GM18909 (cell line): ENCODE data around the gene ANKRD11.
A peak's percentile ranks its signal among the peaks of the same experiment; 100 is the strongest.

Experiments used
- ATAC-seq: cut with Tn5 transposase; IDR thresholded peaks from one replicate; pipeline ENCODE4 v1.9.1; 2021; ENCODE audit warnings: mild to moderate bottlenecking; ENCODE audit not compliant: unreplicated experiment, poor library complexity

Gene ANKRD11

GRCh38 chr16:89507214-89507833, 17.0 kb upstream of the ANKRD11 start:
- no peak for ATAC-seq

- no peak for ATAC-seq
These were observed 16.4 kb upstream of the ANKRD11 start for GRCh38 chr16:89506791-89507191.

- no peak for ATAC-seq
These were observed 15.7 kb upstream of the ANKRD11 start for GRCh38 chr16:89506113-89506504.

GRCh38 chr16:89505204-89506112, 15.1 kb upstream of the ANKRD11 start:
- no peak for ATAC-seq

- no peak for ATAC-seq
These were observed 13.7 kb upstream of the ANKRD11 start for GRCh38 chr16:89504091-89504490.

GRCh38 chr16:89502081-89502843, 11.9 kb upstream of the ANKRD11 start:
- no peak for ATAC-seq

- no peak for ATAC-seq
These were observed 9.4 kb upstream of the ANKRD11 start for GRCh38 chr16:89499767-89500166.

GRCh38 chr16:89498839-89499238, 8.5 kb upstream of the ANKRD11 start:
- no peak for ATAC-seq

- no peak for ATAC-seq
These were observed 4.8 kb upstream of the ANKRD11 start for GRCh38 chr16:89495121-89495520.

GRCh38 chr16:89493776-89494175, 3.4 kb upstream of the ANKRD11 start:
- no peak for ATAC-seq

- no peak for ATAC-seq
These were observed 1.8 kb upstream of the ANKRD11 start for GRCh38 chr16:89491974-89492687.

GRCh38 chr16:89491238-89491869, 993 bp upstream of the ANKRD11 start:
- ATAC-seq, result no peak

GRCh38 chr16:89489898-89490438, 393 bp downstream of the ANKRD11 start:
- no peak for ATAC-seq

- peak; percentile 16 for ATAC-seq
These were observed 1.1 kb downstream of the ANKRD11 start for GRCh38 chr16:89489040-89489897.

GRCh38 chr16:89485701-89486246, 4.6 kb downstream of the ANKRD11 start:
- ATAC-seq, result no peak

- ATAC-seq, result peak; percentile 44
These were observed 5.3 kb downstream of the ANKRD11 start for GRCh38 chr16:89484923-89485679.

- no peak for ATAC-seq
These were observed 6.3 kb downstream of the ANKRD11 start for GRCh38 chr16:89484041-89484501.

GRCh38 chr16:89482817-89483205, 7.5 kb downstream of the ANKRD11 start:
- no peak for ATAC-seq
